ENCODE measurements around the gene ZNF775.

ZNF775 gene

GRCh38 chr7:150441524-150441923 lies 62.4 kb downstream of the ZNF775 start:
- no peak for DNase-seq (ENCODE audit: low read depth)

- DNase-seq (ENCODE audit: low read depth) = no peak
Measured at GRCh38 chr7:150442811-150443210, 63.7 kb downstream of the ZNF775 start.

GRCh38 chr7:150443793-150444540 lies 64.8 kb downstream of the ZNF775 start:
- DNase-seq (ENCODE audit: low read depth) = no peak

DNA sequence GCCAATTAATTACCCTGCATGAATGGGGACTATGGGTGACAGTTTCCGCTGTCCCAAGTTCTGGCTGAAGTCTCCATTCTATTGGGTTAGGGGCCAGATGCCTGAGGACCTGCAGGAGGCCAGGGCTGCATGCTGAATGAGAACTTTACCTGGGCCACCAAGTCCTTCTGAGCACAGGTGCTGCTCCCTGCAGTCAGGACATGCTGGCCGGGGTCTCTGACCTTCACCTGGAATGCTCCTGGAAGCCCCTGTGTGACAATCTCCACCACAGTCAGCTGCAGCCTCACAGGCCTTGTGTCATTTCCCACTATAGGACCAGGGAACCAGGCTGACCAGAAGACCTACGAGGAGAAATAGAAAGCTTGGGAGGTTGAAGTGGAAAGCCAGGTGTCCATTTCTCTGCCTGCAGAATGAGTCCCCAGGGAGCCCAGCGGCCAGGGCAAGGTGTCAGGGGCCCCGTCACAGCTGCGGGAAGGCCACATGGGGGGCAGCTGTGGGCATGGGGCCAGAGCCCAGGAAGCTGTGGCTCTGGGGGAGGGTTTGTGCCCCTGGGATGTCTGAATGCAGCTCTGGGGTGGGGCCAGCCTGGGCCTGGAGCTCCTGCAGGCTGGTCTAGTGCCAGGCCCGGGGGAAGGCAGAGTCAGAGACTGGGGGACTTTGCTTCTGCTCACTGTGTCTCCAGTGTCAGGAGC lies 65.7 kb downstream of the ZNF775 start:
- no peak for DNase-seq (ENCODE audit: low read depth)

DNA sequence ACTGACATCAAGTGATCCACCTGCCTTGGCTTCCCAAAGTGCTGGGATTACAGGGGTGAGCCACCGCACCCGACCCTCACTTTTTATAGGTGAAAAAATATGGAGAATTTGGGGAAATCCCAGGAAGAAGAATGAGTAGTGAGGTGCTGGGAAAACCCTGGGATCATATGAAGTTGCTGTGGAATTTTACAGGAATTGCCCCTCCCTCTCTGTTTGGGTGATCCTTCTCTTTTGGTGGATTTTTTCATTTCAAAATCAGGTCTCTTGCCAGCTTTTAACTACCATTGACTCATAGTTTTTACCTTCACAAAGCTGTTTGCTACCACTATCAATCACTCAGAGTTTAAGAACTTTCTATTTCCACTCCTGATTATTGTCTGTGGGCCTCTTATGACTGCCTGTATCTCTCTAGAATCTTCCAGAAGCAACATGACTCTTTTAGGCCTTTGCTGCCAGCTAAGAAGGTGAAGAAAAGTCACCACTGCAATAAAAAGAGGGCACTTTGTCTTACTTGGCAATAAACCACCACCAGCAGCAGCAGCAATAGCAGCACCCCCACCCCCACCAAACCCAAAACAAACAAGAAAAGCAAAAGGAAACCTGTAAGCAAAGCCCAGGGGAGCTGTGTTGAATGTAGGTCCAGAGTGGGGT lies 67.3 kb downstream of the ZNF775 start:
- DNase-seq (ENCODE audit: low read depth) = no peak
